NCI-H345 (cell line): Measurements from ENCODE around the gene GINS2.
A peak's percentile ranks its signal among the peaks of the same experiment; 100 is the strongest.

ENCODE experiments used
- DNase-seq: peaks from one replicate; lab custom pipeline; 2025; lab: John Stamatoyannopoulos, UW

Gene GINS2

GRCh38 chr16:85689285-85689949 lies 663 bp upstream of the GINS2 start:
- peak; percentile 57 for DNase-seq

DNA sequence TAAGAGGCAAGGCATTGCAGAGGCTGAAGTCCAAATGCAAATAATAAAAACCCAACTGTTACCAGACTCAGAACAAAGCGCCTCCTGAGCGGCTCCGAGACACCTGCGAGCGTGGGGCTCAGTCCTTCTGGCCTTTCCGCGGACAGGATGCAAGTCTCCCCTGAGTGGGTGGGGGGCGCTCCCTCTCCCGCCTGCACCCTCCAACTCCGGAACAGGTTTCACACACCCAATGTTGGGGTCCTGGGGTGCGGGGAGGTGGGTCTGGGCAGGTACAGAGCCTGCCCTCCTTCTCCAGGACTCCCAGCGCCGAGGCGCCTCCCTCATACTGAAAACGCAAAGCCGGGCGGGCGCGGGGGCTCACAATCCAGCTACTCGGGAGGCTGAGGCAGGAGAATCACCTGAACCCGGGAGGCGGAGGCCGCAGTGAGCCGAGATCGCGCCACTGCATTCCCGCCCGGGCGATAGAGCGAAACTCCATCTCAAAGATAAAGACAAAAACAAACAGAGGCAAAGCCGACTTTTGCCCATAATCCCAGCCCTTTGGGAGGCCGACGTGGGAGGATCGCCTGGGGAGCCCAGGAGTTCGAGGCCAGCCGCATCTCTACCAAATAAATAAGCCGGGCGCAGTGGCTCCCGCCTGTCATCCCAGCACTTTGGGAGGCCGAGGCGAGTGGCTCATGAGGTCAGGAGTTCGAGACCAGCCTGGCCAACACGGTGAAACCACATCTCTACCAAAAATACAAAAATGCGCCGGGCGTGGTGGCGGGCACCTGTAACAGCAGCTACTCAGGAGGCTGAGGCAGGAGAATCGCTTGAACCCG lies 893 bp downstream of the GINS2 start:
- DNase-seq, result no peak

DNA sequence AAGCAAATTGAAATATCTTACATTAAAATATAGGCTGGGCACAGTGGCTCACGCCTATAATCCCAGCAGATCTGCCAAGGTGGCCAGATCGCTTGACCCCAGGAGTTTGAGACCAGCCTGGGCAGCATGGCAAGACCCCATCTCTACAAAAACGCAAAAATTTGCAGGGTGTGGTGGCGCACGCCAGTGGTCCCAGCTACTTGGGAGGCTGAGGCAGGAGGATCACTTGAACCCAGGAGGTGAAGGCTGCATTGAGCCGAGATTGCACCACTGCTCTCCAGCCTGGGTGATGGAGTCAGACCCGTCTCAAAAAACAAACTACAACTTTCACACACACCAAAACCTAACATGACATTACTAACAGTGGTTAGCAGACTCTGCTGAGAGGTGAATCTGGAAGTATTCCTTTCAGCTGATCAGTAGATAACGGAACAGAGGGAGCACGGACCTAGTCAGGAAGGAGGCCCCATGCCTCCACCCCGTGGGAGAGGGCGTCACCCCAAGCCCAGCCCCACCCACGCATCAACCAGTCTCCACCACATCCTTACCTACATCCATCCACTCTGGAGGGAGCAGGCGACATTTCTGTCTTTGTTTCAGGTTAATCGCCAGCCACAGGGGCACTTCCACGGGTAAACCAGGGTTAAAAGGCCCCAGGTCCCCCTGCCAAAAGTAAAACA lies 1.7 kb downstream of the GINS2 start:
- DNase-seq, result no peak

GRCh38 chr16:85685251-85685650 lies 3.5 kb downstream of the GINS2 start:
- no peak for DNase-seq

DNA sequence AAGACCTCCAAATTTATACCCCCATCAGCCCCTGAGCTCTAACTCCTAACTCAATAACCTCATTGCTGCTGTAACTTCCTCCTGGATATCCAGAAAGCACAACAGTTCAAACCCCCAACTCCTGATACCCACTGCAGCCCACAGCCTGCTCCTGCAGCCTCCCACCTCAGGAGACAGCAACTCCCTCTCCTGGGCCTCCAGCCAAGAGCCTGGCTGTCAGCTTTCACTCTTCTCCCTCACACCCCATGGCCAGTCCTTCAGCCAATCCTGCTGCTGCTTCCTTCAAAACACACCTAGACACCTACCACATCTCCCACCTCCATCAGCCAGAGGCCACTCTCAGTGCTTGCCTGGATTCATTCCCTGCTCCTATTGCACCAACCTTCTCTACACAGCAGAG lies 5.4 kb downstream of the GINS2 start:
- peak; percentile 21 for DNase-seq

DNA sequence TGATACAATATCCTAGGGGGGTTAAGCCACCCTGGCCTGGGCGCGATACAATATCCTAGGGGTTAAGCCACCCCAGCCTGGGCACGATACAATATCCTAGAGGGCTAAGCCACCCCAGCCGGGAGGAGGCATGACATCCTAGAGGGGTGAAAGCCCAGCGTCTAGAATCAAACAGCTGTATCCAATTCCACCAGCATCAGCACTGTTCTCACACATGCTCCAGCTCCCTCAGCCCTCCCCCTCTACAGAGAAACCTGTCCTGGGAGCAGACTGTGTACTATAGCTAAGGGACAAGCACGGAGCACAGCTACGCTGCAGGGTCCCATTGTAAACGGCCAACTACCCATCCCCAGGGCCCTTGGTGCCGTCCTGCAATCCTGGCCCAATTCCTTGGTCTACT lies 6.2 kb downstream of the GINS2 start:
- no peak for DNase-seq

GRCh38 chr16:85681255-85681654 lies 7.5 kb downstream of the GINS2 start:
- DNase-seq, result no peak

DNA sequence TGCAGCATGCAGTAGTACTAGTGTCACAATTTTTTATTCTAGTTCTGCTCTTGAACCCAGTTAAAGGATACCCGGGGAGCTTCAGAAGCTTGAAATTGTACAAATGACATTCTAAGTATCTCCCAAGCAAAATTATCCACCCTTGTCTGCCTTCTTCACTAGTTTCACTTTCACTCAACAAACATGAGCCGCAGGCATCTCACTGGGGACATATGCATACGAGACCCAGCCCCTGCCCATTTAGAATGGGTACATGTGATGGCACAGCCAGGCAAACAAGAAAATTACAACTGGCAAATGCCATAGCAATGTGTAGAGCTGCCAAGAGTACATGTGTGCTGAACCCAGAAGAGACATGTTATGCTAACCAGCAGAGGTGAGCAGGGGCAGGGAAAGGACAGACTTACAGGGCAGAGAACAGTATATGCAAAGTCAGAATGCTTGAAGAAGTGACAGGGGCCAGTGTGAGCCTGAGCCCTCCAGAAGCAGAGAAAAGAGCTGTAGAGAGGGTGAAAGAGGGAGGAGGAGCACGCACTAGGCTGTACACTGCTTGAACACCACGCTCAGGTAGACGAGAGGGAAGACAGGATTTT lies 8.3 kb downstream of the GINS2 start:
- DNase-seq, result no peak

GRCh38 chr16:85679870-85680269 lies 8.9 kb downstream of the GINS2 start:
- DNase-seq, result no peak

- DNase-seq, result no peak
These were observed 9.9 kb downstream of the GINS2 start for GRCh38 chr16:85678821-85679220.

- no peak for DNase-seq
These were observed 10.7 kb downstream of the GINS2 start for GRCh38 chr16:85678016-85678415.

GRCh38 chr16:85677383-85677967 lies 11.3 kb downstream of the GINS2 start:
- no peak for DNase-seq

DNA sequence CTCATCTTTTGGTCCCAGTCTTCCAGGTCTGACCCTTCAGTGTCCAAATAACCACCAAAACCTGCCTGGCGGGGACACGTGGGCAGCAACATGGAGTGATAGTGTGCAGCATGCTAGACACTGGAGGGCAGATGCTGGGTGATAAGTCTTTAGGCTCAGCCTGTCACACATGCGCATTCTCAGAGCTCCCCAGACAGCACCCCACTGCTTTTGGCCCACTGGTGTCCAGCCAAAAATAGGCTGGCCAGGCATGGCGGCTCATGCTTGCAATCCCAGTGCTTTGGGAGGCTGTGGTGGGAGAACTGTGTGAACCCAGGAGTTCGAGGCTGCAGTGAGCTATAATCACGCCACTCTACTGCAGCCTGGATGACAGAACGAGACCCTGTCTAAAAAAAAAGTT lies 12.3 kb downstream of the GINS2 start:
- DNase-seq, result no peak

- DNase-seq, result peak; percentile 25
These were observed 13.4 kb downstream of the GINS2 start for GRCh38 chr16:85675251-85675874.

DNA sequence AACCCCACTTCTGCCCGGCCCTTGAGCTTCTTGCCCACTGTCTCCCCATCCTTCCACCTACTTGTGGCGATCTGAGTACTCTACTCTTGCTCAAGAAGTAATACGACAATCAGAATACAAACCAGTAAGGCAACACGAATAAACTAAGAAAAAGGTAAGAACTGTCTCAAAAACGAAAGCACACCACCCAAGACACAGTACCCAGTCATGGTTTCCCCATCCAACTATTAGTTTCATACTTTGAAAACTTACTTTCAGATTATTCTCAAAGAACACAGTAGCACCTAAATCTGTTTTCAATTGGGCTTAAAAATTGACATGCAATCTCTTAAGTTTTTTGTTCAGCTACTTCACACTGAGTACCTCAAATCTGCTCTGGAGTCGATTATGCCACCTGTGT lies 13.9 kb downstream of the GINS2 start:
- DNase-seq, result no peak

GRCh38 chr16:85674418-85674755 lies 14.4 kb downstream of the GINS2 start:
- DNase-seq, result no peak

- peak; percentile 74 for DNase-seq
These were observed 15.0 kb downstream of the GINS2 start for GRCh38 chr16:85673529-85674417.

- DNase-seq, result no peak
These were observed 17.9 kb downstream of the GINS2 start for GRCh38 chr16:85670840-85671239.

GRCh38 chr16:85668676-85669424 lies 19.9 kb downstream of the GINS2 start:
- DNase-seq, result no peak

DNA sequence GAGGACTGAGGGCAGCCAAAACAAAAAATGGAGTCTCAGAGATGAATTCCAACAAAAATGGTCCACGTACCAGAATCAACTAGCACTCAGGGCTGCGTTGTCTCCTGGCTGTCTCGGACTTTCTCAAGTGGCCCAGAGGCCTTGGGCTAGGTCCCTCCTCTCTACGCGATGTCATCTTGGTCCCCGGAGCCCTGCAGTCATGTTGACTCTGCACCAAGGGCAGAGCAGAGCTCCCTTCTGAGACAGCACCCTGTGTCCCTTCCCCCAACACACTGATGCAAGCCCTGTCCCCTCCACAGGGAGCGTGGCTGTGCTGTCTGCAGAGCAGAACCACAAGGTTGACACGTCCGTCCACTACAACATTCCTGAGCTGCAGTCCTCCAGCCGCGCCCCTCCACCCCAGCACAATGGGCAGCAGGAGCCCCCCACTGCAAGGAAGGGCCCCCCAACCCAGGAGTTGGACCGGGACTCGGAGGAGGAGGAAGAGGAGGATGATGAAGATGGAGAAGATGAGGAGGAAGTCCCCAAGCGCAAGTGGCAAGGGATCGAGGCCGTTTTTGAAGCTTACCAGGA lies 20.8 kb downstream of the GINS2 start:
- DNase-seq, result no peak
